ENCODE results near the gene RGSL1. TPM values are rescaled to one million over a fixed set of nuclear protein-coding genes. Genes with fewer than 3 reads are reported as not detected.
A peak's percentile ranks its signal among the peaks of the same experiment; 100 is the strongest.

RGSL1 gene
- total and polyA plus RNA-seq, 4 donors = 0.07 to 0.50 (median 0.31) TPM; not detected in 1

DNA sequence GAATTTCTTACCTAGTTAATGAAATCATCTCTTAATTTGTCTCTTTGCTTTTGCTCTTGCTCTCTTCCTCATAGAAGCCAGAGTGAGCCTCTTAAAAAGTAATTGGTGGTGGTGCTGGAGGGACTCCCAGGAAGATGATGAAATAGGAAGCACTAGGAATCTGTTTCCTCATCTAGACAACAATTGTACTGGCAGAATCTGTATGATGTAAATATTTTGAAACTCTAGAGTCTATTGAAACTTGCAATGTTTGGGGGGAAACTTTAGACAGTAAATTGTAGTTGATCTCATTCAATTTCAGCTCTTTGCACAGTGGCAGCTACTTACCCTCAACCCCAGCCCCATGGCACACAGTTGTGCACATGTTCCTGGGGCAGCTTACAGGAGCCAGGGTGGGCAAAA is 10.6 kb downstream of the RGSL1 start:
- TF ChIP-seq FOXA1 (IDR thresholded peaks at IDR 0.05) (no peak), SP1 (IDR thresholded peaks at IDR 0.05) (peak; percentile 37), HNF4A (conservative IDR thresholded peaks at IDR 0.05) (peak; percentile 41 to 45), YY1 (IDR thresholded peaks at IDR 0.05) (no peak), RXRA (IDR thresholded peaks at IDR 0.05) (peak; percentile 36 to 63), HNF4G (IDR thresholded peaks at IDR 0.05) (no peak), GABPA (IDR thresholded peaks at IDR 0.05 in 1 of 2, conservative IDR thresholded peaks at IDR 0.05 in 1 of 2) (no peak), TAF1 (conservative IDR thresholded peaks at IDR 0.05) (no peak), NR2F2 (IDR thresholded peaks at IDR 0.05) (no peak), FOXA2 (IDR thresholded peaks at IDR 0.05) (no peak), EGR1 (IDR thresholded peaks at IDR 0.05; ENCODE audit: low read depth in 2 of 2) (peak in 1 of 2 donors; percentile 33), RAD21 (IDR thresholded peaks at IDR 0.05) (no peak), JUND (IDR thresholded peaks at IDR 0.05) (peak in 1 of 2 donors; percentile 54)
- TF ChIP-seq, protein P1, sequence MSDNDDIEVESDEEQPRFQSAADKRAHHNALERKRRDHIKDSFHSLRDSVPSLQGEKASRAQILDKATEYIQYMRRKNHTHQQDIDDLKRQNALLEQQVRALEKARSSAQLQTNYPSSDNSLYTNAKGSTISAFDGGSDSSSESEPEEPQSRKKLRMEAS (IDR thresholded peaks at IDR 0.05) = no peak
- TF ChIP-seq, protein P2, sequence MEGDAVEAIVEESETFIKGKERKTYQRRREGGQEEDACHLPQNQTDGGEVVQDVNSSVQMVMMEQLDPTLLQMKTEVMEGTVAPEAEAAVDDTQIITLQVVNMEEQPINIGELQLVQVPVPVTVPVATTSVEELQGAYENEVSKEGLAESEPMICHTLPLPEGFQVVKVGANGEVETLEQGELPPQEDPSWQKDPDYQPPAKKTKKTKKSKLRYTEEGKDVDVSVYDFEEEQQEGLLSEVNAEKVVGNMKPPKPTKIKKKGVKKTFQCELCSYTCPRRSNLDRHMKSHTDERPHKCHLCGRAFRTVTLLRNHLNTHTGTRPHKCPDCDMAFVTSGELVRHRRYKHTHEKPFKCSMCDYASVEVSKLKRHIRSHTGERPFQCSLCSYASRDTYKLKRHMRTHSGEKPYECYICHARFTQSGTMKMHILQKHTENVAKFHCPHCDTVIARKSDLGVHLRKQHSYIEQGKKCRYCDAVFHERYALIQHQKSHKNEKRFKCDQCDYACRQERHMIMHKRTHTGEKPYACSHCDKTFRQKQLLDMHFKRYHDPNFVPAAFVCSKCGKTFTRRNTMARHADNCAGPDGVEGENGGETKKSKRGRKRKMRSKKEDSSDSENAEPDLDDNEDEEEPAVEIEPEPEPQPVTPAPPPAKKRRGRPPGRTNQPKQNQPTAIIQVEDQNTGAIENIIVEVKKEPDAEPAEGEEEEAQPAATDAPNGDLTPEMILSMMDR (IDR thresholded peaks at IDR 0.05; ENCODE audit: low read depth, low read length, missing input control) = no peak
- TF ChIP-seq, protein P3, sequence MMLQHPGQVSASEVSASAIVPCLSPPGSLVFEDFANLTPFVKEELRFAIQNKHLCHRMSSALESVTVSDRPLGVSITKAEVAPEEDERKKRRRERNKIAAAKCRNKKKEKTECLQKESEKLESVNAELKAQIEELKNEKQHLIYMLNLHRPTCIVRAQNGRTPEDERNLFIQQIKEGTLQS (IDR thresholded peaks at IDR 0.05) = peak; percentile 91
- TF ChIP-seq, protein P4, sequence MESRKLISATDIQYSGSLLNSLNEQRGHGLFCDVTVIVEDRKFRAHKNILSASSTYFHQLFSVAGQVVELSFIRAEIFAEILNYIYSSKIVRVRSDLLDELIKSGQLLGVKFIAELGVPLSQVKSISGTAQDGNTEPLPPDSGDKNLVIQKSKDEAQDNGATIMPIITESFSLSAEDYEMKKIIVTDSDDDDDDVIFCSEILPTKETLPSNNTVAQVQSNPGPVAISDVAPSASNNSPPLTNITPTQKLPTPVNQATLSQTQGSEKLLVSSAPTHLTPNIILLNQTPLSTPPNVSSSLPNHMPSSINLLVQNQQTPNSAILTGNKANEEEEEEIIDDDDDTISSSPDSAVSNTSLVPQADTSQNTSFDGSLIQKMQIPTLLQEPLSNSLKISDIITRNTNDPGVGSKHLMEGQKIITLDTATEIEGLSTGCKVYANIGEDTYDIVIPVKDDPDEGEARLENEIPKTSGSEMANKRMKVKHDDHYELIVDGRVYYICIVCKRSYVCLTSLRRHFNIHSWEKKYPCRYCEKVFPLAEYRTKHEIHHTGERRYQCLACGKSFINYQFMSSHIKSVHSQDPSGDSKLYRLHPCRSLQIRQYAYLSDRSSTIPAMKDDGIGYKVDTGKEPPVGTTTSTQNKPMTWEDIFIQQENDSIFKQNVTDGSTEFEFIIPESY (IDR thresholded peaks at IDR 0.05) = no peak
- TF ChIP-seq, protein P5, sequence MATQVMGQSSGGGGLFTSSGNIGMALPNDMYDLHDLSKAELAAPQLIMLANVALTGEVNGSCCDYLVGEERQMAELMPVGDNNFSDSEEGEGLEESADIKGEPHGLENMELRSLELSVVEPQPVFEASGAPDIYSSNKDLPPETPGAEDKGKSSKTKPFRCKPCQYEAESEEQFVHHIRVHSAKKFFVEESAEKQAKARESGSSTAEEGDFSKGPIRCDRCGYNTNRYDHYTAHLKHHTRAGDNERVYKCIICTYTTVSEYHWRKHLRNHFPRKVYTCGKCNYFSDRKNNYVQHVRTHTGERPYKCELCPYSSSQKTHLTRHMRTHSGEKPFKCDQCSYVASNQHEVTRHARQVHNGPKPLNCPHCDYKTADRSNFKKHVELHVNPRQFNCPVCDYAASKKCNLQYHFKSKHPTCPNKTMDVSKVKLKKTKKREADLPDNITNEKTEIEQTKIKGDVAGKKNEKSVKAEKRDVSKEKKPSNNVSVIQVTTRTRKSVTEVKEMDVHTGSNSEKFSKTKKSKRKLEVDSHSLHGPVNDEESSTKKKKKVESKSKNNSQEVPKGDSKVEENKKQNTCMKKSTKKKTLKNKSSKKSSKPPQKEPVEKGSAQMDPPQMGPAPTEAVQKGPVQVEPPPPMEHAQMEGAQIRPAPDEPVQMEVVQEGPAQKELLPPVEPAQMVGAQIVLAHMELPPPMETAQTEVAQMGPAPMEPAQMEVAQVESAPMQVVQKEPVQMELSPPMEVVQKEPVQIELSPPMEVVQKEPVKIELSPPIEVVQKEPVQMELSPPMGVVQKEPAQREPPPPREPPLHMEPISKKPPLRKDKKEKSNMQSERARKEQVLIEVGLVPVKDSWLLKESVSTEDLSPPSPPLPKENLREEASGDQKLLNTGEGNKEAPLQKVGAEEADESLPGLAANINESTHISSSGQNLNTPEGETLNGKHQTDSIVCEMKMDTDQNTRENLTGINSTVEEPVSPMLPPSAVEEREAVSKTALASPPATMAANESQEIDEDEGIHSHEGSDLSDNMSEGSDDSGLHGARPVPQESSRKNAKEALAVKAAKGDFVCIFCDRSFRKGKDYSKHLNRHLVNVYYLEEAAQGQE (IDR thresholded peaks at IDR 0.05) = peak; percentile 15

More for the DNA sequence above, 10.6 kb downstream of the RGSL1 start:
- Histone ChIP-seq H3K4me3 (ENCODE audit: low read depth in 1 of 3, low read length in 3 of 3) (no peak overlapping the region), H3K9ac (ENCODE audit: low read depth in 1 of 2, low read length in 2 of 2) (no peak overlapping the region), H3K4me1 (ENCODE audit: control insufficient read depth in 4 of 4, insufficient read depth in 4 of 4, low read length in 3 of 4) (peaks cover 3 to 23% (median 6%) of the 10 kb centered on the region in 4 donors), H3K27ac (ENCODE audit: low read depth in 1 of 2, low read length in 2 of 2) (peak overlapping the region; percentile 69 to 73), H3K9me3 (ENCODE audit: control insufficient read depth in 4 of 4, low read length in 3 of 4) (no peaks in the 10 kb centered on the region), H3K36me3 (ENCODE audit: control insufficient read depth in 4 of 4, insufficient read depth in 3 of 4, low read depth in 1 of 4, low read length in 3 of 4) (no peaks in the 10 kb centered on the region), H3K27me3 (ENCODE audit: control insufficient read depth in 4 of 4, insufficient read depth in 4 of 4, low read length in 3 of 4) (no peaks in the 10 kb centered on the region)
- DNase-seq (ENCODE audit: low spot score) = no peak
